Measurements from ENCODE around the gene MRPL23.

Gene MRPL23

GRCh38 chr11:1921574-1922141 is 25.5 kb upstream of the MRPL23 start:
- DNase-seq: no peak

GRCh38 chr11:1922481-1923081 is 24.6 kb upstream of the MRPL23 start:
- no peak for DNase-seq

- no peak for DNase-seq
Observed at GRCh38 chr11:1923201-1923956, 23.8 kb upstream of the MRPL23 start.

GRCh38 chr11:1924181-1924580 is 23.0 kb upstream of the MRPL23 start:
- no peak for DNase-seq

DNA sequence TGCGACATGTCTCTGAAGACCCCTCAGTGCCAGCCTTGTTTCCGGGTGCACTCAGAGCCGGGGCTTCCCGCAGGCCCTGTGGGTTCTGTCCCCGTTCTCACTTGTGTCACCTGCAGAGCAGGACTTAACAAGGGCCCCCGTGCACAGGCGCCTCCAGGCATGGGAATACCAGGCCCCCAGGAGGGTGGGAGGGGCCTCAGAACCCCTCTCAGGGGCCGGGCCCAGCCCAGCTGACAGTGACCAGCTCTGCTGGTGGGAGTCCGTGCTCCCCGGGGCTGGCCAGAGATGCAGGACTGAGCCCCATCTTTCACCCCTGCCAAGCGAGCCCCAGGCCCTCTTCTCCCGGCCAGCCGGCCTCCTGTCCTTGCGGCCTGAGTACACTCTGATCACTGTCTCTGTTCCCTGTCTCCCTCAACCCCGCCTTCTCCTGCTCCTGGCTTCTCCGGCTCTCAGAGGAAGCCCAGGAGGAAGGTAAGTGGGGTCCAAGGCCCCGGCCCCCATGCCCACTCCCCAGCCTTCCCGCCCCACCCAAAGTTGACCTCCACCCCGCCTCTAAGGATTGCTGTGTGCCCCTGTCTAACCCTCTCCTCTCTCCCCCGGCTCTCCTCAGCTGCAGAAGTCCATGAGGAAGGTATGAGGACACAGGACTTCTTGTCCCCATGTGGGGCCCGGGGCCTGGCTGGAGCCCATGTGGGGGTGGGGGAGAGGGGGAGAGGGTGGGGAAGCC is 22.3 kb upstream of the MRPL23 start:
- DNase-seq: no peak

- DNase-seq: no peak
Observed at GRCh38 chr11:1925373-1926155, 21.6 kb upstream of the MRPL23 start.

DNA sequence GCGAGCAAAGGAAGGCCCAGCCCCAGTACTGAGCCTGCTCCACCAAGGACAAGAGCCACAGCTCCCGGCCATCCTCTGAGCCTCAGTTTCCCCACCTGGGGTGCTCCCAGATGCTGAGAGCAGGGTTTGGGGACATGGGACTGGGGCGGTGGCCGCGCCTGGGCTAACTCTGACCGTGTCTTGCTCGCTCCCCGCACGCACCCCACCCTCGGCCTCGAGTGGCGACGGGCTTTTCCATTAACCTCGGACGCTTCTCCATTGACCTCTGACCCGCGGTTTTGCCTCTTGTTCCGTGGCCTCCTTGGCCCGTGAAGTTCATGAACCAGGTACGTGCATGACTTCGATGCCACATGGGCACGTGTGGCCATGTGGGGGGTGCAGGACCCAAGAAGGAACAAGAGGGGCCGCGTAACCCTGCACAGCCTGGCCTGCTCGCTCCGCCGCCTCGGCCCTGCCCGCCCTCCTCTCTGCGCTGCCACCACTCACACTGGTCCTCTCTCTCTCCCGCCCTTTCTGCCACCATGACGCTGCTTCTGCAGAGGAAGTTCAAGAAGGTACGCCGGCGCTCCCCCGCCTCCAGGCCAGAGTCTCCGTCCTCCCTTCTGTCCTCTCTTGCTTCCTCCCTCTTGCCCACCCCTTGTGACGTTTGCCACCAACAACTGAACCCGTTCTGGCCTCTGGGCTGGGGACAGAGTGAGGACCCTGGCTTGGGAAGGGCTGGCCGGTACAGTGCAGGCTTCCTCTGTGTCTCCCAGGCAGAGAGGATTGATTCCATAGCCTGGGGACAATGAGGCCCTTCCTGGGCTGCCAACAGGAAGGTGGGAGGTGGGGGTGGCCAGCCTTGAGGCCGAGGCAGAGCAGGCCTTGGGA is 20.7 kb upstream of the MRPL23 start:
- no peak for DNase-seq

GRCh38 chr11:1927026-1927847 is 19.9 kb upstream of the MRPL23 start:
- DNase-seq: no peak

DNA sequence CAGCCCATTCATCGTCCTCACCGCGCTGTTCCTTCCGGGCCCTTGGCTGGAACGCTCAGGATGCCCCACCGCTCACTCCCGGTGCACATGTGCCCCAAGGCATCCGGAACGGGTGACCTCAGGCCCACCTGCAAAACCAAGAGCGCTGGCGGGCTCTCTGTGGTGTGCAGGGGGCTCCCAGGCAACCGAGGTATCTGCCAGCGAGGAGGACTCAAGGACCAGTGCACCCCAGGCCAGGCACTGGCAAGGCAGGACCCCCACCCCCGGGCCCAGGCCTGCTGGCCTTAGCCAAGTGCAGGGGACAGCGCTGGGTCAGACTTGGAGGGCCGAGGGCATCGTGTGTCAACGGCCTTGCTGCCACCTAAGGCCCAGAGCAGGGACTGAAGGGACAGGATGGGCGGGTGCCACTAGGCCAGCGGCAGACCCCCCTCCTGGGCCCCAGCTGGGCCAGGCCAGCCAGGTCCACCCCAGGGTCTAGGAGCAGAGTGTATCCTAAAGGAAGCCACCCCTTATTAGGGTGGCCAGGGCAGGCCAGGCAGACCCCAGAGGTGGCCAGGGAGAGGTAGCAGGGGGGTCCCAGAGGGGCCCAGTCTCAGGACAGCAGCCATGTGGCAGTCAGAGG is 19.2 kb upstream of the MRPL23 start:
- DNase-seq: no peak

DNA sequence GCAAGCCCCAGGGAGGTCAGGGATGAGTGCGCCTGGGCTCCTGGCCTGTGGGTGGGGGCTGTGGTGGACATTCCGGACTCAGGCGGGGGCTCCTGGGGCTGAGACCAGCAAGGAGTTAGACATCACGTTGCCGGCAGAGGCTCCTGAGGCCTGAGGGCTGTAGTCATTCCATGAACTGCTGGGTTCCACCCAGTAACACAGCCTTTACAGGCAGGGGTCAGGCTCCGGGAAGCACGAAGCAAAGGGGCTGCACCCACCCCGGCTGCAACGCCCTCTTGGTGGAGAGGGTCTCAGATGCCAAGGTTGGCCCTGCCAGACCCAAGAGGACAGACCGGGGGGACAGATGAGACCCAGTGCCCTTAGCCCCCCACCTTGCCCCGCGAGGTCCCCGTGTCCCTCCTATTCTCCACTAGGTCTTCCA is 18.7 kb upstream of the MRPL23 start:
- DNase-seq: no peak

GRCh38 chr11:1928891-1929541 is 18.1 kb upstream of the MRPL23 start:
- no peak for DNase-seq

DNA sequence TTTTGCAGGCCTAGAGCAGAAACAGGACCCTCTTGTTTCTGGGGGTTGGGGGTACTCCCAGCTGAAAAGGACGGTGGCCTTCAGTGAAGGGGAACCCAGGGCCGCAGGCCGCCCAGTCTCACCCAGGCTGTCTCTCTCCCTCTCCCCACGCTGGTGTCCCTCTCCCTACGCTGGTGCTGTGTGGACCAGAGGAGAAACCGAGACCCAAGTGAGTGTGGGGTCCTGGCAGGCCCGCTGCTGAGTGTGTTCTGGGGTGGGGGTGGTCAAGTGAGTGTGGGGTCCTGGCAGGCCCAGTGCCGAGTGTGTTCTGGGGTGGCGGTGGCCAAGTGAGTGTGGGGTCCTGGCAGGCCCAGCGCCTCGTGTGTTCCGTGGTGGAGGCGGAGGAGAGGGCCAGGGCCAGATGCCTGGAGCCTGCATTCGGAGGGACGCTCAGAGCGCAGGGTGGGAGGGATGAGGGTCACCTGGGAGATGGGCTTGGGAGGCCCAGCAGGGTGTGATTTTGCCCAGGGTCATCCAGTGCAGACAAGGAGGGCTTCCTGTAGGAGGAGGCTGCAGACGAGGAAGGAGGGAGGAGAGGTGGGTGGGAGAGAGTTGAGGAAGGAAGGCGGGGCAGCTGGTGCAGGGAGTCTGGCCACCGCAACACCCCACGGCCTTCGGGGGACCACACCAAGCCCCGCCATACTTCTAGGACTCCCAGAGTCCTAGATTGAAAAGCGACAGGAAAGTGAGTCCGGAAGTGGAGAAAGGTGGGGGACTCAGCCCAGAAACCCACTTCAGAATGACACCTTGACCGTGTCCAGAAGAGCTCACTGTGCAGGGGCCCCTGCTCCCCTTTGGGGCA is 17.3 kb upstream of the MRPL23 start:
- no peak for DNase-seq

DNA sequence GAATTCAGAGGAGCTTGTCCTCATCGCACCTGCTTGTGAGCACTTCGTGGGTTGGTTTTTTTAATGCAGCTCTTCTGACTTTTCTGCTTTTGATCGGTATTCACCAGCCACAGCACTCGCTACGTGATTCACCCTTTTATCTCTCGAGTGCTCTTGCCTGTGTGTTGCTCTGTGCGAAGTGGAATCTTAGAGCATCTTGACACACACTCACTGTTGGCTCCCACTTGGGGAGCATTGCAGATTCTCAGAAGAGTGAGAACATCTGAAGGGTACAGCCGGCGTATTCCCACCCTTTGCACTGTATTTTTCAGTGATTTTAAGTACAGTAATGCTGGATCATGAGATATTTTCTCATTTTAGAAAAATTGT is 16.7 kb upstream of the MRPL23 start:
- no peak for DNase-seq

GRCh38 chr11:1931341-1932104 is 15.6 kb upstream of the MRPL23 start:
- DNase-seq: no peak

DNA sequence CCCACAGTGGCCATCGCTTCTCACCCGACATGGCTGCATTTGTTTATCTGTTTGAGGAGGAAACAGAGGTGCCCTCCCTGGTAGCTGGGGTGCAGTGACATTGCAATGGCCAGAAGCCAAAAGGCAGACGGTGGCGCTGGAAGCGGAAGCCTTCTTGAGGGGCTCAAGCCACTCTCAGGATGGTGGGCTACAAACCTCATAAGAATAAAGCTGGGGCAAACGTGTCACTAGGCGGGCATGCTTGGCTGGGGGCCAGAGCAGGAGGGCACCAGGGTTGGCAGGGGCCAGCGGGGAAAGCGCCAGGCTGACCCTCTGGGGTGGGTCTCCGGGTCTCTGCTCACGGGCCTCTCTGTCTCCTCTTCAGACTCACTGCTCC is 15.0 kb upstream of the MRPL23 start:
- no peak for DNase-seq

- no peak for DNase-seq
Observed at GRCh38 chr11:1932681-1933080, 14.5 kb upstream of the MRPL23 start.

DNA sequence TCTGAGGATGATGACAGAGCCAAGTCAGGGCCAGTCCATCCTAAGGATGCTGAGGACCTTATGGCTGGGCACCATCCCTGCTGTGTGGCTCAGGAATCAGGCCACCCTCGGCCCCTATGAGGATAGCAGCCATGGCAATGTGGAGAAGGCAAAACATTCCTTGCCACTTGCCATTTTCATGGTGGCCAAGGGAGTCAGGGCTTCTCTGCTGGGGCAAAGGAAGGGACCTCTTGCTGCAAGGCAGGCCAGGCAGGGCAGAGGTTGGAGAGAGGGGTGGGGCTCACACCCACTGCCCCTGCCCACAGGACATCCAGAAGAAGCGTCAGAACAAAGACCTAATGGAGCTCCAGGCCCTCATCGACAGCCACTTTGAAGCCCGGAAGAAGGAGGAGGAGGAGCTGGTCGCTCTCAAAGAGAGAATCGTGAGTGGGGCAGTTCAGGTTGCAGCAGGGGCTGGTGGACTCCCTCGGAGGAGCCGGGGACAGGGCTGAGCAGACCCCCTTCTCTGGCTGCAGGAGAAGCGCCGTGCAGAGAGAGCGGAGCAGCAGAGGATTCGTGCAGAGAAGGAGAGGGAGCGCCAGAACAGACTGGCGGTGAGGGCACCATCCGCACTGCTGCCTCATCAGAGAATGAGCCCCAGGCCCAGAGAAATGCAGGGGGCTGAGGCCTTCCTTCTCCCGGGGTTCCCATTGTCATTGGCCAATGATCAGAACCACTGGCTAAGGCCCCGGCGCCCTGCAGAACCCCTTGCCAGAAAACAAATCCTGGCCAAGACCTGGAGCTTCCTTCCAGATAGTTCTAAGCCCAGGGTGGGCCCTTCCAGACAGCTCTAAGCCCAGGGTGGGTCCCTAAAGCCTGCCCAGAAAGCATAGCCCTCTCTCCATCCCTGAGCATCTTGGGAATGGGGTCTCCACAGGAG is 13.5 kb upstream of the MRPL23 start:
- no peak for DNase-seq
